GM18526 (cell line): ENCODE results near the gene SLC6A2.

ENCODE experiments used
- POLR2A ChIP-seq: IDR thresholded peaks from 3 replicates; pipeline ENCODE4 v1.6.1; 2011; ENCODE audit not compliant: insufficient read length; ENCODE audit errors: extremely low read depth

Gene SLC6A2

DNA sequence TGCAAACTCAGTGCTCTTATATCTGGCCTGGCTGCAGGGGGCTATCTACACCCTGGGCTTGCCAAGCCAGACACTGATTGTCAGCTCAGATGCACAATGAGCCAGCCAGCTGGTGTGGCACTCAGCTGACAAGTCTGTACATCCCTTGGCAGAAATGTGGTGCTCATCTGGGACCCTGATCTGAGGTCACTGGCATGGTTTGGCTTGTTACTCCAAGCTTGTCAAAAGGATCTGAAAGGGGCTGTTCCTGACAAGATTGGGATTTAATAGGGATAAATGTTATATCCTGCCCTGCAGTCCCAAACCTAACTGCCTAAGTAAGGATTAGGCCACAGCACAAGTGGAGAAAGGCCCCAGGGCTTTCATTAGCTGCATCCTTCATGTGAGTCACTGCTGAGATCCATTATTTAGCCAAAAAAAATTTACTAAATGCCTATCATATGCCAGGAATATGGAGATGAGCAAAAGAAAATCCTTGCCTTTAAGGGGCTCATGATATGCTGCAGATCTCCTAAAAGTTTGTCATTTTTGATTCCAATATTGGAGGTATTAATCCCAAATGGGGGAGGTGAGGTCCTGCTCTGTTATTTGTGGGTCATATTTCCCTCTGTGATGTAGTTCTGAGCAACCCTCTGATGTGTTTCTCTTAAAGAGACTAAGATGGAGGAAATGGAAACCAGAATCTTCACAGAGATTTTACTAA, 6.3 kb downstream of the SLC6A2 start:
- TF ChIP-seq POLR2A = no peak

DNA sequence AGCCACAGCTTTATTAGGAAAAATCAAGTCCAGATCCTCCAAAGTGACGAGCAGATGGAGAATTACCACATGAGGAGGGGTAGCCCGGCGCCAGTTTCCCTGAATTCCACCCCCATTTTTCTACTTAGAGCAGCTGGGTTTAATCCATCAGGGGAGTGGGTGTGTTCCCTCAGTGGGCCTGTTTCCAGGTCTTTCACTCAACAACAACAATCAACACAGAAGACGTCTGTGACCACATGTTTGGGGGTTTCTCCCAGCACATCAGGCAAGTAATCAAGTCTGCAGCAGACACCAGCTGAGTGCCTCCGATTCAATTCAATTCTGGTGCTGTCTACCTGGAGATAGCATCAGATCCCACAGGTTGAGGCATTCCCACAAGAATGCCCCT, 6.8 kb downstream of the SLC6A2 start:
- no peak for TF ChIP-seq POLR2A

DNA sequence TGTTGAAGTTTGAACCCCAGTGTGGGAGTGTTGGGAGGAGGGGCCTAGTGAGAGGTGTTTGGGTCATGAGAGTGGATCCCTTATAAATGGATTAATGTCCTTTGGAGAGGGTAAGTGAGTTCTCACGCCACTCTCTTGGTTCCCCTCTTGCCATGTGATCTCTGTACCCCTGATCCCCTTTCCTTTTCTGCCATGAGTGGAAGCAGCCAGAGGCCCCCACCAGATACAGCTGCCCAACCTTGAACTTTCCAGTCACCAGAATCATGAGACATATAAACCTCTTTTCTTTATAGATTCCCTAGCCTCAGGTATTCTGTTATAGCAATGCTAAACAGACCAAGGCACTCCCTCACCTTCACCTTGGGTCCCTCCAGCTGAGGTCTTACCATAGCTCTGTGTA, 7.4 kb downstream of the SLC6A2 start:
- TF ChIP-seq POLR2A = no peak

DNA sequence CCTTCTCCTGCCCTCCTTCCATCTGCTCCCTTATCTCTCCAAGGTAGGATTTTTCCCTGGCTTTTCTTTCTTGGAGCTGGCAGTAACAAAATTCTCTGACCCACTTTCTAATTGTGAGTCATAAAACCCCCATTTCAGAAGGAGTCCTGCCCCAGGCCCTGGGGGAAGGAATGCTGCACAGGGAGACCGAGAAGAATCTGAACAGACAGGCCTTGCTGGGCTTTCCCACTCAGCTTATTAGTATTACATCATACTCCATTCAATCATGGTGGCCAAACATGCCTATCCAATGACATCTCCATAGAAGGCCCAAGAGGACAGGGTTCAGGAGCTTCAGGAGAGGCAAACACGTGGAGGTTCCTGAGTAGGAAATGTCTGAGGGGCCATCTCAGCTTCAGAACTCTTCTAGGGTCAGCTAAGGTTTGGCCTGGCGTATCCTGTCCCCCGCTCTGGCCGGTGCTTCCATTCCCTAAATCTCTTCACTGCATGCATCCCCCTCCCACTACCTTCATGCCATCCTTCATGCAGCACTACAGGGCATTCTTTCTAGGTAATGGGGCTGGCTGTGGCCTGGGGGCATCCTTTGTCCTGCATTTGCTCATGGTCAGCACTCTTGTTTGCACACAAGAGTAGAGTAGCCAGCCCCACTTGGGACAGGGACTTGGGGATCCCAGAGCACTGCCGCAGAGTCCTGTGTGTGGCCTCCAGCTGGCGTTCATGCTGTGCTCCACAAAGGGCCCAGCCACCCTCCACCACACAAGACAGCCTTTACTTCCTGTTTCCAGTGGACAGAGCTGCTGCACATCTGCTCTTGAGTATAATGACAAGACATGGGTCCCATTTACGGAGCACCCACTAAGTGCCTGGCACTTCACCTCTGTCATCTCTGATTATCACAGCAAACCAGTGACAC, 8.2 kb downstream of the SLC6A2 start:
- no peak for TF ChIP-seq POLR2A

DNA sequence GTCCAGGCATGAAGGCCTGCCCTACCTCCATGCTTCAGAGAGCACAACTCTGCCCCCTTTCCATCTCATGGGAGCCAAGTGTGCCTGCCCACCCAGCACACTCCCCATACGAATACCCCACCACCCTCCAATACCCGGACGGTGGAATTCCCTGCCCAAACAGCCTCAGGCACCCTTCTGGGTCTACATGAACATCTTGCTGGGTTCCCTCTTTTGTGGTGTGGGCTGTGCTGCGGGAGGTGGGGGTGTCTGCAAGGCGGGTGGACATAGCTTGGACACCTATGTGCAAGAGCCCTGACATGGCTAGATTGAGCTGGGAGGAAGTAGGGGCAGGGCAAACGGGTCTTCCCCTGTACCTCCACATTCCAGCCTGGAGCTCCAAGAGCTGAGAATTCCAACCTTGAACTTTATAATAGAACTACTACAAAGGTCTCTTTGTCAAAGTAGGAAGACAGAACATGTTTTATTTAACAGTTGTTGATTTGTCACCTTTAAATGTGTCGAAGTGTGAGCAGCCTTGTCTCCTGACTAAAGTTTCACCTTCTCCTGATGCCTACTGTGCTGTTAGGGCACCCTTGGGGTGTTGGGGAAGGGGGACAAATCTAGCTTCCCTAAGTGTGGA, 9.1 kb downstream of the SLC6A2 start:
- TF ChIP-seq POLR2A = no peak

DNA sequence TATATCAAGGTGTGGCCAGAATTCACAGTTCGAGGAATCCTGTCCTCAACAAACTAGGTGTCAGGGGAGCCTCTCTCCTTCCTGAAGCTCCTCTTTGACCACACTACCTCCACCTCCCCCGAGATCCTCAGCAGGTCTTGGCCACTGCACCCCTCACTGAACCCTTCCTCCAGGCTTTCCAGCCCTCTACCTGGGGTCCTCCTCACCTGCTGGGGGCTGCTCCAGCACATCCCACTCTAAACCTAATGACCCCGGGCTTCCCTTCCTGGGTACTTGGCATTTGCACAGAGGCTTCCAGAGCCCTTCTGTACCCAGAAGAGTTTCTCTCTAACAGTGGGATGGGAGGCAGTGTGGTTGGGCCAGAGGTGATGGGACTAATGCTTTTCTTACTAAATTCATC, 9.7 kb downstream of the SLC6A2 start:
- no peak for TF ChIP-seq POLR2A

DNA sequence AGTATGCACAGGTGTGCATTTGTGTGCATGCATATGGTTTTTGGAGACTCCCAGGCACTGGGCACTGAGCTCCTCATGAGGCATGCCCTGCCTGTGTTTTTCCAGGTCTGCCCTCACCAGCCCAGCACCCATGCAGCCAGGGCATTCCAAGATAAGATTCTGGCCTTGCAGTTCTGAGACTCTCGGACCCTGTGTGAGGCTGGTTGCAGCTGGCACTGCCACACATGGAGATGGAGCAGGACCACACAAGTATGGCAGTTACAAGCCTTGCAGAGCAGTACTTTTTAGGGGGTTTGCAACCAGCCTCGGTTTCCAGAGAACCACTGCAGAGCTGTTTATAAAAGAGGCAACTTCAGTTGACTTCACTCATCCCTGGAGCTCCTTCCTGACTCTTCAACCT, 10.2 kb downstream of the SLC6A2 start:
- TF ChIP-seq POLR2A = no peak

DNA sequence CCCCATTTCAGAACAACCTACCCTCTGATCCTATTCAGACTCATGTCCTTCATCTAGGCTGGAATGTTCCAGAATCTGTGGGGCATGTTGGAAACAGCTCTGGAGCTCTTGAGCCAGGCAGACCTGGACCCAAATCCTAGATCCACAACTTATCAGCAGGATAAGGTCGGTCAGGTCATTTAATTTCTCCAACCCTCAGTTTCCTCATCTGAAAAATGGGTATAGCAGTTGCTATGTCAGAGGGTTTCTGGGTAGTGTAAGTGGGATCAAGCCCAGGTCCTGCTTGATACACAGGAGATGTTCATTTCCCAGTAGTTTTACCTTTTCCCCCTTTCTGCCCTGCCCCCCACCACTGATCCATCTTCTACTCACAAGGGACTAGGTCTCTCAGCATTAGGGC, 12.0 kb downstream of the SLC6A2 start:
- TF ChIP-seq POLR2A = no peak

DNA sequence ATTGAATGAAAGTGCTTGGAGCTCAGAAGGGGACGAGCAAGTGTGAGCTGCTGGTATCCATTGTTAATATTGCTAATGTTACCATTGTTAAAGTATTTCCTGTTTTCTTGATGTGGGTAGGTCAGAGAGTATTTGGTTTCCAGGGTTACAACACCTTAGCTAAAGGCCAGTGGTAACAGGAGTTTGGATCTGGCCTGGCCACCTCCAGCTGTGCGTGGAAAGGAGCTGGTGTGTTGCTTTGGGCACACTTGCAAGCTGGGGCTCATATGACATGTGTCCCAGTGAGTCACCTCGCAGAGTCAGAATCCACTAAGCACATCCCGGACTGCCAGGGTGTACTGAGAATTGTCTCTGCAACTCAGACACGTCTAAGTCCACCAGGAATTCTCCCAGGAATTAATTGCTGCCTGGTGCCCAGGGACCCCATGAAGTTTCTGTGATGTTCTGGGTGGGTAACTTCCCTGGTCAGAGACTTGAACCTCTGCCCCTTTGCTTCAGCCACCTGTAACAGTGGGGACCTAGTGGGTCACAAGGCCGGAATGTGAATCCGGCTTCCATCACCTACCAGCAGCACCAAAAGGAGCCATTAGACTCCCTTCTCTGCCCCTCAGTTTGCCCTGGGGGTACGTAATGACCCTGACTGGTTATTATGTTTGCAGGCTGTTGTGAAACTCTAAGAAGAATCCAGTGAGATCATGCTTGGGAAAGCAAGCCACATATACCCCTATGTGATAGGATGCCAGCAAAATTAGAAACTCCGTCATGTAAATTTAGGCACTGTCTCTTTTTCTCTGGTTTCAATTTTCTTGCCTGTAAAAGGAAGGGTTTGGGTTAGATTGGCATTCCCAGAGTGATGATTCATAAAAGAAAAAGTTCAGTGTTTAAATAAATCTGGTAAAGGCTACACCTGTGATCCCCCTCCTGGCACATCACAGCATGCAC, 12.8 kb downstream of the SLC6A2 start:
- no peak for TF ChIP-seq POLR2A

DNA sequence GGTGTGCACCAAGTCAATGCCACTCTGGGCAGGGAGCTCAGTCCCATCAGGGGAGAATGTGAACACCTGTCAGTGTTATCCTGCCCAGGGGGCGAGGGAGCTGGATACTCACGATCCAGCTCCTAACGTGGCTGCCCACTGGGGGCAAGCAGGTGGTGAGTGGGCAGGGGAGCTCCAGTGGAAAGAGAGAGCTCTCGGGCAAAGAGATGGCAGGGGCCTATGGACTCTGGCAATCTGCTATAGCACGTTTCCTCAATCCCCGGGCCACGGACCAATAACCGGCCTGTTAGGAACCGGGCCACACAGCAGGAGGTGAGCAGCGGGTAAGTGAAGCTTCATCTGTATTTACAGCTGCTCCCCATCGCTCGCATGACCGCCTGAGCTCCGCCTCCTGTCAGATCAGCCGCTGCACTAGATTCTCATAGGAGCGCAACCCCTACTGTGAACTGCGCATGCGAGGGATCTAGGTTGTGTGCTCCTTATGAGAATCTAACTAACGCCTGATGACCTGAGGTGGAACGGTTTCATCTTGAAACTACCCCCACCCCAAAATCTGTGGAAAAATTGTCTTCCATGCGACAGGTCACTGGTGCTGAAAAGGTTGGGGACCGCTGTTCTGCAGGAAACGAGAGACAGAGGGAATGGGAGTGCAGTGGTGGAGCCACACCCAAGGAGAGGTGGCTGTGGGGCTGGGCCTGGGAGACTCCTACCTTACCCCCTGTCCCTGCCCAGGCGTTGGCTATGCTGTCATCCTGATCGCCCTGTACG, 15.6 kb downstream of the SLC6A2 start:
- TF ChIP-seq POLR2A = no peak

DNA sequence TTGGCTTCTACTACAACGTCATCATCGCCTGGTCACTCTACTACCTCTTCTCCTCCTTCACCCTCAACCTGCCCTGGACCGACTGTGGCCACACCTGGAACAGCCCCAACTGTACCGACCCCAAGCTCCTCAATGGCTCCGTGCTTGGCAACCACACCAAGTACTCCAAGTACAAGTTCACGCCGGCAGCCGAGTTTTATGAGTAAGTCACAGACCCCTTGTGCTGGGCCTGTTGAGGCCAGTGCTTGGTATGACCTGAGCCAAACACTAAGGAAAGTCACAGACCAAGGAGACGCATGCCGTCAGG, 16.1 kb downstream of the SLC6A2 start:
- TF ChIP-seq POLR2A = no peak

DNA sequence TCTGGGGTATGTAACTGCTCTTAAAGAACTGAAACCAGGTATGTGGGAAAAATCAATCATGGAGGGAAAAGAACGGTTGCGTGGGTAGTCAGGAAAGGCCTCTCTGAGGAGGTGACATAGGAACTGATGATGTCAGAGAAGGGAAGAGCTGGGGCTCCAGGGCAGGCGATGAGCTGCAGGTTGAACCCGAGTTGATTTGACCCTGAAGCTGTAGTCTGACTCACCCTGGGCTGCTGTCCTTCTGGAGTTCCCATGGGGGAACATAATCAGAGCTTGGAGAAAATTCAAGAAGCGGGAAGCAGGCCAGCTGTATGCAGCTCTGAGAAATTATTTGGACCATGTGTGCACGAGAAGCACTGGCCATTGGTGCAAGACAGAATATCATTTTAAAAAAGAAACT, 16.7 kb downstream of the SLC6A2 start:
- no peak for TF ChIP-seq POLR2A

DNA sequence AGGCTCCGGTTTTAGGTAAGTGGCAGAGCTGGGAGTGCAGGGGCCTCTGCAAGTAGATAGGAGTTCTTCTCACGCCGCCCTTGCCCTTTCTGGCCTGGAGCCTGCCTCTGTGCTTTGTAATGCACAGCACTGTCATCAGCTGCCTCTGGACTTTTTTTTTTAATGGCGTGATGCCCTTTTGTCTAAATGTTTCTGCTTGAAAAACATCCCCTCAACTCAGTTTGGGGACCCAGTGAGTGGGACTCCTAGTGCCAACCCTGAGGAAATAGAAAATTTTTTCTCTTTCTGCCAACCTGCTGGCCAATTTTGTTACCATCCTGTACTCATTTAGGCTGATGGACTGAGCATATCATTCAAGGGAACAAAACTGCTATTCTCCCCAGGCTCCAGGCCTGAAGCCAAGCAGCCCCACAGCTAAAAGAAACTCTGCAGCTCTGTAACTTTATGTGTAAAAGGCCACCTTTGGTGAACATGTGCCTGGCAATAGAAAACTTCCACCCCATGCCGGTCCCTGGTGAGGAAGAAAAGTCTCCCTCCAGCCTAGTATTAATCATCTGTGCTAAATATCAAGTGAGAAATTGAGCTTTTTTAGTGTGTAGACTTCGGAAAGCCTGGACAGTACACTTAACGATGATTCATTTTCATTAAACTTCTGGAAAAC, 22.5 kb downstream of the SLC6A2 start:
- TF ChIP-seq POLR2A = no peak

DNA sequence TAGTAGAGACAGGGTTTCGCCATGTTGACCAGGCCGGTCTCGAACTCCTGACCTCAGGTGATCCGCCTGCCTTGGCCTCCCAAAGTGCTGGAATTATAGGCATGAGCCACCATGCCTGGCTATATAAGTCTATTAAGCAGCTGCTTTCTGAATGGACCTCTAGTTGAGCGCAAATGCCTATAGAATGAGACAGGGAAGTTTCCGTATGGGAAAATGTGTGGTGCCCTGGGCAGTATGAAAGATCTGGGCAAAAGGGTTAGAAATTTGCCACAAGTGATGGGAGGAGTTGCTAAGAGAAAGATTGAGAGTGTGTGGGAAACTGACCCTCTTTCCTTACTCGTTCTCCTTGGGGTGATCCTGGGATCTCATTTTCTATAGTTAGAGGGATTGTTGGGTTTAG, 26.3 kb downstream of the SLC6A2 start:
- no peak for TF ChIP-seq POLR2A
